Skin of body (tissue), 2 donors: Measurements from ENCODE around the gene GABRG3. TPM values are rescaled to one million over a fixed set of nuclear protein-coding genes. Genes with fewer than 3 reads are reported as not detected.
A peak's percentile ranks its signal among the peaks of the same experiment; 100 is the strongest.

Experiments used
- DNase-seq: peaks from one replicate; lab custom pipeline; 2025; lab: John Stamatoyannopoulos, UW
- total RNA-seq: library from RNA; depleted of rRNA; stranded (reverse); fragments of >200 nt; gene quantifications from one replicate; pipeline ENCODE4 v1.2.3, GENCODE V29; 2014

GABRG3 gene
- total RNA-seq, 1 donor from 2014 or later: 0.89 TPM

DNA sequence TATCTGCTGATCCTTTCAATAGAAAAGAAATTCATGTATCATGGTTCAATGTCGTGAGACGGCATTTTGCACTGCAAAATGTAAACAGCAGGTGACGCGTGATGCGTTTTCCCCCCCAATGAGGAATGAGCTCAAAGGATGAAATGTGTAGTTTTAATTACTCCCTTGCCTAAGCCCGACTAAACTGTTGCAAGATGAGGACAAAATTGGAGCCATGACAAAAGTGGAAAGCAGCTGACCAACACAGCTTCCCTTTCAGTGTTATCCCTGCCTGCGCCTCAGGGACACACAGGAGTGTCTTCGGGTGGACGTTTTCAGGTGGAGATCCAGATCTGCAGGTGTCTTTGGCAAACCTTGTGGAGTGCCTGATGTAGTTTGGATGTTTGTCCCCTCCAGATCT, 92.0 kb downstream of the GABRG3 start:
- DNase-seq: no peak

- no peak for DNase-seq
These were observed 93.1 kb downstream of the GABRG3 start for GRCh38 chr15:27064080-27064479.

GRCh38 chr15:27065151-27065550, 94.2 kb downstream of the GABRG3 start:
- no peak for DNase-seq

GRCh38 chr15:27065785-27066184, 94.8 kb downstream of the GABRG3 start:
- DNase-seq: no peak

GRCh38 chr15:27066446-27066845, 95.5 kb downstream of the GABRG3 start:
- DNase-seq: no peak

- DNase-seq: no peak
These were observed 96.2 kb downstream of the GABRG3 start for GRCh38 chr15:27067175-27067574.

DNA sequence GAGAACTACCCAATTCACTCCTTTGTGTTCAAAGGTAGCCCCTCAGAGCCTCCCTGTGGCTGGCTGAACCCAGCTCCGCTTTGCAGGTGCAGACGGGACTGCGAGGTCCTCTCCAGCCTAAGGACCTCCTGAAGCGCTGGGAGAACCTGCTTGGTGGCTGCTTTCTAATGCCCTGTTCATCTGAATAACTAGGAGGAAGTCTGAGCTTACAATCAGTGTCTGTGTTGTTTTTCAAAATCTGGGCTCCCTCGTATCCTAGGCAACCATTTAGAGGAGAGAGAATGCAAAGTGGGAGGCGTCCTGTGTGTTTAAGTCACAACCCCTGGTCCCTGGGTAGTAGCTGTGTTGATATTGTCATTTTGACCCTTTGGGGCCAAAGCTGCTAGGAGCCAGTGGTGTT, 99.9 kb downstream of the GABRG3 start:
- DNase-seq: no peak

GRCh38 chr15:27074179-27074578, 103.2 kb downstream of the GABRG3 start:
- no peak for DNase-seq

DNA sequence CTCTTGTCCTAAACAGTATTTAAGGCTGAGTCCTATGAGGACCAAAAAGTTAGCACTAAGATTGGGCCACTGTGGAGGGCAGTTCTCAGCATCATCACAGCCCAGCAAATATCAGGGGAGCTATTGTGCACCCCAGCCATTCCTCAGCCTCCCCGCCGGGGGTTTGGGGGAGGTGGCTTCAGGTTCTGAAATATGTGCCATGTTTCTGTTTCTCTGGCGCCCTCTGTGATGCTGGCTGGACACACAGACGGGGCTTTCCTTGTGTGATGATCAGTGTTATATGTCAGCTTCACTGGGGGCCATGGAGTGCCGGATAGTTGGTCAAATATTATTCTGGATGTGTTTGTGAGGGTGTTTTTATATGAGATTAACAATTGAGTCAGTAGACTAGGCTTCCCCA, 106.8 kb downstream of the GABRG3 start:
- DNase-seq: no peak

DNA sequence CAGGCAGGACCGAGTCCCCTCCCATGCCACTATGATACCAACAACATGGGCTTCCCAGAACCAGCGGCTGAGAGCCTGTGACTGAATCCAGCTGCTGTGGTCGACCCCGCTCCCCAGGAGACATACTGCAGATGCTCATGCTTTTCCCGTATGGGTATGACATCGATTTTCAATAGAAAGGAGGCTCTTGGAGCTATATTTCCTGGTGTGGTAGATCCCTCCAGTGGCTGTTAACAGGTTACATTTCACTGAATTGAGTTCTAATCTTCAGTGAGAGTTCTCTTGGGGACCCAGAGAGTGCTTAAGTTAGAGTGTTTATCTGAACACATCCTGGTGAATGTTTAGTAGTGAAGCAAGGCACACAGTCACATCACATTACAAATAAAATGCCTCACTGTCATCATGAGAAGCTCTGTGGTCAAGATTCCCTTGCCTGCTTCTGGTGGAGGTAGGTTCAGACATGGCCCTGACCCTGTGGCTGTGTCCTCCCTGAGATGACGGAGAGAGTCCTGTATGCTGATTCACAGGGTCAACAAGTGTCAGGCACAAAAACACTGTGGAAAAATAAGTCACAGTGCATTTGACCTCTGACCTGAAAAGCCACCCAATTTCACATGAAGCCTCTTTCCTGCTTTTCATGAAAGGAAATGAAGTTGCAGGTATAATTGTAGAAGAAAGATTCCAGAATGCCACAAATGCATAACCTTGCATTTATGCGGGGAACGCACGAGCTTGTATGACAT, 110.9 kb downstream of the GABRG3 start:
- DNase-seq: no peak

- DNase-seq: no peak
These were observed 111.5 kb downstream of the GABRG3 start for GRCh38 chr15:27082526-27082925.

DNA sequence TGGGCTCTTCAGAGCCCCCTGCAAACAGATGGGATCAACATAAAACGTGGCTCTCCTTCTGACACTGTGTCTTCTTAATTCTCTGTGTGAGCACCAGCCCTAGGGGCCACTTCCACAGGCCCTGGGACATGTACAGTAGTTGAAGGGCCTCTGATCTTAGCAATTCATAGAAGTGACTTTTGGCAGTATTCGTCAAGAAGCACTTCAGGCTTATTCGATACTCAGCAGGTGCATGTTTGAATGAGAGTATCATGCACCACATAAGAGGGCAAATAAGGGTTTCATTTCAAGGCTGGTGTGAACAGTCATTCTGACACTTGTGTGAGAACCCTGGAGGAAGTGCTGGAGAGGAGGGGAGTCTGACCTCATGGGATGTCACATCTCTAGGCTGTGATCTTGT, 113.9 kb downstream of the GABRG3 start:
- DNase-seq: no peak

DNA sequence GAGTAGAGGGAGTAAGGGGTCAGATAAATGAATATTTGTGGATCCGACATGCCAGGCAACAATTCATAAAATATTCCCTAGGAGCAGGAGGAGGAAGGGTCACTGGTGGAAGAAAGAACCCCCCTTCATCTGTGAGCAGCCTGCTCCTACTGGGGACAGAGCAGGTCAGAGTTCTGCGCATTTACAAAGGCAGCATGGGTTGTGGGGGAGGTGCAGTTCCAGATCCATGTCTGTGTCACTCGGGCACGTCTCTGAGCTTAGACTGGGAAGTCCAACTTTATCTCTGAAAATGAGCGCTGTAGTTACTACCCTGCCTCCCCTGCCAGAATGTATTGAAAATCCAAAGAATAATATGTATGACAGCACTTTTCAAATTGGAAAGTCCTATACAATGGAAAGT, 115.2 kb downstream of the GABRG3 start:
- no peak for DNase-seq

DNA sequence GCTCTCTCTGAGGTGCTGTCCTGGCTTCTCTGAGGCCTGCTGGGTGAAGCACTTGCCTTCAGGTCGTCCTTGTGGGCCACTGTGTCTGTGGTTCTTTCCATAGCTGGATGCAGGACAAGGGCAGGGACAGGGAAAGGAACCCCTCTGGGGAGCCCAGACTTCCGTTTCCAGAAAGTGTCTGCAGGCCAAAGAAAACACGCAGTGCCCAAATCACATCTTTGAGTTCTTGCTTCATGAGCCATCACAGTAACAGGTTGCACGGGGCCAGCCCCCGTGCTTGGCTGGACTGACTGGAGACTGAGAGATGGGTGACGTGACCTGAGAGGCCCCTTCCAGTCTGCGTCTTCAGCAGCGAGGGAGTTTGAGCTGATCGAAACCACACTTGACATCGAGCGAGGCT, 115.8 kb downstream of the GABRG3 start:
- DNase-seq: no peak

DNA sequence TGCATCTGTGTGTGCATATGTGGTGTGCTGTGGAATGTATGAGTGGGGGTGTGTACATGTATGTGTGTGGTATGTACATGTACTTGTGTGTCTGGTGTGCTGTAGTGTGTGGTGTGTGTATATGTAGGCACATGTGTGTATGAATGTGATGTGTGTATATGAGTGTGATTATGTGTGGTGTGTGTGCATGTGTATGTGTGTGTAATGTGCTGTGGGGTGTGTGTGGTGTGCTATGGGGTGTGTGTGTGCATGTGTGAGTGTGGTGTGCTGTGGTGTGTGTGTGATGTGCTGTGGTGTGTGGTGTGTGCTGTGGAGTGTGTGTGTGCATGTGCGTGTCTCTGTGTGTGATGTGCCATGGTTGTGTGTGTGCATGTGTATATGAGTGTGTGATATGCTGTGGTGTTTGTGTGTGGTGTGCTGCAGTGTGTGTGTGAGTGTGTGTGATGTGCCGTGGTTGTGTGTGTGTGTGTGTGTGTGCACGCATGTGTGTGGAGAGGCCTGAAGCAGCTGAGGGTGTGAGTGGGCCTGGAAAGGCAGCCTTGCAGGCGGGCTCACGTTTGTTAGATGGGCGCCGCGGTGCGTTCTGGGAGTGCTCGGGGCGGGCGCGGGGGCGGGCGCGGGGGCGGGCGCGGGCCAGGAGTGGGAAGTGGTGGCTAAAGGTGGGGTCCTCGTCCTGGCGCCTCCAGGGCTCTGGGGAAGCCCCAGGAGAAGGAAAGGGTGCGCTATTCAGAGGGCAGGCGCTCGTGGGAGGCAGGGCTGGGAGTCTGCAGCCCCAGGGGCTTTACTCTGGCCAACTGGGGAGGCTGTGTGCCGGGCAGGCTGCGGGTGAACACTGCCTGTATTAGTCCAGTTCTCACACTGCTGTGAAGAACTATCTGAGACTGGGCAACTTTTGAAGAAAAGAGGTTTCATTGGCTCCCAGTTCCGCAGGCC, 116.9 kb downstream of the GABRG3 start:
- no peak for DNase-seq

DNA sequence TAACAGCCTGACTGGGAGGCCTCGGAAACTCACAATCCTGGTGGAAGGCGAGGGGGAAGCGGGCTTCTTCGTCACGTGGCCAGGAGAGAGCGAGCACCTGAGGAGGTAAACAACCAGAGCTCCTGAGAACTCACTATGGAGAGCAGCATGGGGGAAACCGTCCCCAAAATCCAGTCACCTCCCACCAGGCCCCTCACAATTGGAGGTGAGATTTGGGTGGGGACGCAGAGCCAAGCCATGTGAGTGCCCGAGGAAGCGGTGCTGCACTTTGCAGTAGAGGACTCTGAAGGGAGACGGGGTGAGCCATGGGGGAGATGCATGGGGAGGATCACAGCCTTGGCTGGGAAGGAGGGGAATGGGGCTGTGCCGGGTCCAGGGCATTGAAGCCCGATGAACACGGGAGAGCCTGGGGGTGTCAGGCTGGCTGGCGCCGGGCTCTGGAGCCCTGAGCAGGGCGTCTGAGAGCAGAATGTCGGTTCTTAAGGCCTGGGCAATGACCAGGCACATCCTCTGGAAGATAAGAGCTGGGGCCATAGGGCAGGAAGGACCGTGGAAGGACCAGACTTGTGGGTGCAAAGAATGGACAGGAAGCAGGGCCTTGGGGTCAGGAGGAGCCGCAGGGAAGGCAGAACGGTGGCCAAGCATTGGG, 117.7 kb downstream of the GABRG3 start:
- DNase-seq: no peak

GRCh38 chr15:27089233-27089586, 118.2 kb downstream of the GABRG3 start:
- DNase-seq: no peak

DNA sequence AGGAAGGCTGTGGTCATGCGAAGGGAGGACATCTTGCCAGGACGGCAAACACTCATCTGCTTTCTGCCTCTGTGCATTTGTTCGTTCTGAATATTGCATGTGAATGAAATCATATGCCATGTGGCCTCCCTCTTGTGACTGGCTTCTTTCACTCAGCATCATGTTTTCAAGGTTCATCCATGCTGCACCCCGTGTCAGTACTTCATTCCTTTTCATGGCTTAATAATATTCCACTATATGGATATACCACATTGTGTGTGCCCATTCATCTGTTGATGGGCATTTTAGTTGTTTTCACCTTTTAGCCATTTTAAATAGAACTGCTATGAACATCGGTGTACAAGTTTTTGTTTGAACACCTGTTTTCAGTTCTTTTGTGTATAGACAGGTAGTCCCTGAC, 118.7 kb downstream of the GABRG3 start:
- no peak for DNase-seq

- DNase-seq: no peak
These were observed 120.4 kb downstream of the GABRG3 start for GRCh38 chr15:27091270-27091940.

- DNase-seq: no peak
These were observed 121.4 kb downstream of the GABRG3 start for GRCh38 chr15:27092390-27092789.

DNA sequence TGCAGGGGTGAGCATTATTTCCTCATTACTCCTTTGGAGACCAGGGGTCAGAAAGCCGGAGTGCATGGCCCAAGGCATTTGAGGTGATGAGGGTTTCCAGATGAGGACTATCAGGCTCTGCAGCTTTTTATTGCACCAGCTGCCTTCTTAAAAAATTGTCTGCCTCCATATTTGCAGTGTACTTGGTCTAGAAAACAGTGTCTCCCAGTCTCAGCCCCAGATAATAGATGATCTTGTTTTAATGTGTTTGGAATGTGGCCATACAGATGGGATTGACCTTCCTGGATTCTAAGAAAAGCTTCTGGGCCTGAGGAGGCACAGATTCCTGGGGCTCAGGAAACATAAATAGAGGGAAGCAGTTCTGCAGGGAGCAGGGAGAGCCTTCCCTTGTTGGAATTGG, 123.3 kb downstream of the GABRG3 start:
- DNase-seq: peak; percentile 71
